ACC112 (cell line): ENCODE measurements around the gene GNB5.
A peak's percentile ranks its signal among the peaks of the same experiment; 100 is the strongest.
"Not testable (repeated sequence)": the region's sequence is repeated elsewhere in the genome, so short reads cannot be mapped to it uniquely, and the experiment has no call there.

Experiments
- H2AFZ ChIP-seq: fragments of 200-600 bp; sonication (generic); one replicate; pipeline ENCODE4 v1.6.0; 2017; ENCODE audit warnings: antibody characterized with exemption, low read length; ENCODE audit not compliant: unreplicated experiment
- H3K27ac ChIP-seq: fragments of 200-600 bp; sonication (generic); 2 replicates; pipeline ENCODE4 v1.5.1; 2014; ENCODE audit warnings: low read depth, mild to moderate bottlenecking, antibody characterized with exemption, low read length, moderate library complexity
- H3K27me3 ChIP-seq: fragments of 200-600 bp; sonication (generic); 2 replicates; pipeline ENCODE4 v1.6.1; 2014; ENCODE audit warnings: mild to moderate bottlenecking, antibody characterized with exemption, low read length, moderate library complexity, mixed read lengths; ENCODE audit not compliant: insufficient read depth
- H3K36me3 ChIP-seq: fragments of 200-600 bp; sonication (generic); 2 replicates; pipeline ENCODE4 v1.6.1; 2016; ENCODE audit warnings: mild to moderate bottlenecking, antibody characterized with exemption, low read length, moderate library complexity, mixed read lengths; ENCODE audit not compliant: insufficient read depth
- H3K4me1 ChIP-seq: fragments of 200-600 bp; sonication (generic); one replicate; pipeline ENCODE4 v1.6.1; 2016; ENCODE audit warnings: low read length, mixed read lengths; ENCODE audit not compliant: insufficient read depth, unreplicated experiment, control insufficient read depth
- H3K4me3 ChIP-seq: fragments of 200-600 bp; sonication (generic); 2 replicates; pipeline ENCODE4 v1.5.1; 2014; ENCODE audit warnings: mild to moderate bottlenecking, low read depth, low read length
- H3K79me2 ChIP-seq: fragments of 200-600 bp; sonication (generic); one replicate; pipeline ENCODE4 v1.6.0; 2016; ENCODE audit warnings: low read length; ENCODE audit not compliant: control insufficient read depth, unreplicated experiment, insufficient read depth

The GNB5 gene

GRCh38 chr15:52086011-52086786 lies 105.0 kb downstream of the GNB5 start:
- Histone ChIP-seq H3K4me1 (peaks cover 10% of the 10 kb centered on the region), H2AFZ (no peak overlapping the region), H3K4me3 (no peak overlapping the region), H3K79me2 (no peaks in the 10 kb centered on the region), H3K27ac (no peak overlapping the region), H3K27me3 (no peaks in the 10 kb centered on the region), H3K36me3 (peaks cover 21% of the 10 kb centered on the region)

DNA sequence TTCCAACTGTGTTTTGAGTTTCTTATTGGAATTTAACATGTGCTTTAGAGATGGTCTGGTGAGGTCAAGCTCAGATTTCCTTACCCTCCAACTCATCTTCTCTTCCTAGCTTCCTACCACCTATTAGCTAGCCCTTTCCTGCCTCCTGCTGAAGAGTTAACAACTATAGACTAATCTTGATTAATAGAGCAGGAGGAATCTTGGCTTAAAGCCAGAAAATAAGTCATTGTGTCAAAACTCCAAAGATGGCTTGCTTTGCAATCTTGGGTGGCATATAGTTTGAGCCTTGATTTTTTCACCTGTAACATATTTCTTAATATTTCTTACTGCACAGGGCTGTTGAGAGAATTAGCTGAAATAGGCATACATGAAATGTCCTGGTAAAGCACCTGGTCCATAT lies 105.9 kb downstream of the GNB5 start:
- no peak overlapping the region for H2AFZ ChIP-seq
- no peaks in the 10 kb centered on the region for H3K79me2 ChIP-seq
- H3K27me3 ChIP-seq: no peaks in the 10 kb centered on the region
- no peak overlapping the region for H3K27ac ChIP-seq
- no peak overlapping the region for H3K4me3 ChIP-seq
- peaks cover 18% of the 10 kb centered on the region for H3K36me3 ChIP-seq
- H3K4me1 ChIP-seq: peaks cover 10% of the 10 kb centered on the region

GRCh38 chr15:52083603-52084002 lies 107.6 kb downstream of the GNB5 start:
- Histone ChIP-seq H3K4me3 (no peak overlapping the region), H3K36me3 (peaks cover 10% of the 10 kb centered on the region; the same call in 1 of the 2 replicates), H3K27me3 (no peaks in the 10 kb centered on the region), H3K4me1 (peaks cover 15% of the 10 kb centered on the region), H2AFZ (no peak overlapping the region), H3K27ac (no peak overlapping the region), H3K79me2 (no peaks in the 10 kb centered on the region)

DNA sequence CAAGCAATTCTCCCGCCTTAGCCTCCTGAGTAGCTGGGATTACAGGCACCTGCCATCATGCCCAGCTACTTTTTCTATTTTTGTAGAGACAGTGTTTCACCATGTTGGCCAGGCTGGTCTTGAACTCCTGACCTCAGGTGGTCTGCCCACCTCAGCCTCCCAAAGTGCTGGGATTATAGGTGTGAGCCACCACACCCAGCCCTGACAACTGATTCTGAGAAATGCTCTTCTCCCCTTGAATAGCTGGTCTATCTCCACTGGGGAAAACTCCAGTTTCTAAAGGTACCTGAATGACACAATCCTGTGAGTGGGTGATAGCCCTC lies 108.2 kb downstream of the GNB5 start:
- H3K27me3 ChIP-seq, H3K4me3 ChIP-seq, H3K79me2 ChIP-seq, H2AFZ ChIP-seq, H3K36me3 ChIP-seq, H3K27ac ChIP-seq: not testable (repeated sequence)
- H3K4me1 ChIP-seq: peaks cover 21% of the 10 kb centered on the region

DNA sequence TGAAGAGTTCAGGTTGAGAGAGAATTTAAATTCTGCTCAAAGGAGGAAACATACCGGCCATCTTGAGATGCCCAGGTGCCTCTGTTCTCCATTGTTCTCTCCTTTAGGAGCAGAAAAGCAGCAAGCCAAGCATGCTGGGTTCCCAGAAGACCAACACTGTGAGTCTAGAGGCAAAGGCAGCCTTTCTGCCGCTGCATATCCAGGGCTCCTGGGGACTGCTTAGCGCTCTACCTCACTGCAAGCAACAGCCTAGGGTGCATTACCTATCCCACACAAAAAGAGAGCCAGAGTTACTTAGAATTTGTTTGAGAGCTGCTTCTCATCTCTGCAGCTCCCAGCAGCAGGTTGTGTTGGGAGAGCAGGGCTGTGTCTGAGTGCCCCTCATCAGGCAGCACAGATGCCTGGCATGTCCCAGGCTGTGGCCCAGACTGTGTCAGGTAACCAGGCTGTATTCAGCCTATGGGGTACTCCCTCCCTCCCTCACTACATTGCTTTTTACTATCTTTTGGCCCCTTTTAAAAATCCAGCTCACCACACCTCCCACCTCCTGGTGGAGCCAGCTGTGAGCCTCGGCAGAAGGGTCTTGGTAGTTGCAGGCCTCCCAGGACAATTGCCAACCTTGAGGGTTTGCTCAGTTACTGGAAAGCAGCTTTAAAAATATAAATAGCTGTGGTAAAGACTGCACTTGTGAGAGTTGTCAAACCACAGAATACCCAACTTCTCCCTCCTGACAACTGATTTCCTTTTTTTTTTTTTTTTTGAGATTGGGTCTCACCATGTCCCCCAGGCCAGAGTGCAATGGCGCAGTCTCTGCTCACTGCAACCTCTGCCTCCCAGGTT lies 108.8 kb downstream of the GNB5 start:
- Histone ChIP-seq H2AFZ (no peak overlapping the region), H3K27ac (no peak overlapping the region), H3K27me3 (no peaks in the 10 kb centered on the region), H3K4me1 (peaks cover 25% of the 10 kb centered on the region), H3K36me3 (peaks cover 10% of the 10 kb centered on the region; the same call in 1 of the 2 replicates), H3K4me3 (no peak overlapping the region), H3K79me2 (no peaks in the 10 kb centered on the region)

GRCh38 chr15:52080706-52081392 lies 110.3 kb downstream of the GNB5 start:
- no peak overlapping the region for H3K4me3 ChIP-seq
- H2AFZ ChIP-seq: no peak overlapping the region
- no peaks in the 10 kb centered on the region for H3K36me3 ChIP-seq
- H3K79me2 ChIP-seq: no peaks in the 10 kb centered on the region
- H3K4me1 ChIP-seq: peaks cover 39% of the 10 kb centered on the region
- H3K27me3 ChIP-seq: no peaks in the 10 kb centered on the region
- no peak overlapping the region for H3K27ac ChIP-seq

DNA sequence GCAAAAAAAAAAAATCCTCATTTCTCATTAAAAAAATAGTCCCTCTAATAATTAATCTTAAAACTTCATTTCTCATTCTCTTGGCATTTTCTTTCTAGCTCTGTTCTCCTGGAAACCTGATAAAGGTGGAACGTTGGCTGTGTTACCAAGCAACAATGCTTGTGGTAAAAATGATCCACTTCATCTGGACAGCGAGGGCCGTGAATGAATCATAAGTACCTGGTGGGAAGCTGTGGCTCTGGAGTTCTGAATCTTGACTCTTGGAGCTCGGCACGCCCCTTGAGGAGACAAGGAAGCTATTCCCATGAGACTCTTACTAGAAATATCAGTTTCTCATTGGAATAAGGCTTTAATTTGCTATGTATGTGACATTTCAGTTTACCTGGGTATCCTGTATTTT lies 111.2 kb downstream of the GNB5 start:
- H2AFZ ChIP-seq: no peak overlapping the region
- H3K27ac ChIP-seq: no peak overlapping the region
- no peaks in the 10 kb centered on the region for H3K27me3 ChIP-seq
- no peaks in the 10 kb centered on the region for H3K79me2 ChIP-seq
- H3K36me3 ChIP-seq: no peaks in the 10 kb centered on the region
- H3K4me1 ChIP-seq: peaks cover 31% of the 10 kb centered on the region
- H3K4me3 ChIP-seq: no peak overlapping the region

GRCh38 chr15:52078876-52079700 lies 112.1 kb downstream of the GNB5 start:
- Histone ChIP-seq H3K36me3 (no peaks in the 10 kb centered on the region), H2AFZ (no peak overlapping the region), H3K27ac (no peak overlapping the region)

DNA sequence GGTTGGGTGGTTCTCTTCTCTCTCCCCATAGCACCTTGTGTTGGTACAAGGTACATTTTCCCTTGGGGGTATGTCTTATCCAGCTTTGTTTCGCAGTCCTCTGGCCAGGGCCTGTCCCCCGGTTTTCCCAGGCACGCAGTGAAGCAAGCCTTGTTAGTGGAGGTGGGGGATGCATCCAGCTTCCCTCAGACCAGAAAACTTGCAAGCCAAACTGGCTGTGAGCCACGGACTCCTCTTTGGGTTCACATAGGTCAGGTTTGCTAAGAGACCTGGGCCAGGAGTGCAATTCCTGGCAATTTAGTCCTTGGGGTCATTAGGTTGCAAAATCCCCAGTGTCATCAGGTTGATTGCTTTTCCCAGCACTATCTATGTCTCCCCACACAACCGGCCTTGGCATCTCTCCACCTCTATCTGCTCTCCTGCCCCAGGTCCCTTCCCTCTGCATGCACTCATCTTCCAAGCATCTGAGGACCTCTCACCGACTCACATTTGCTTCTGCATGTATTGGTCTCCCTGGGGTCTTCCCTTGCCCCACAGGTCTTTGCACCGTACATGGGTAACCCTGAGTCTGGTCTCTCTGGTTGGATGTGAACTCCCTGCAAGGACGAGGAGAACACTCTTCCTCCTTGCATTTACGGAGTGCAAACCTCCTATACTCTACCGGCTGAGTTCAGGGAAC lies 112.9 kb downstream of the GNB5 start:
- Histone ChIP-seq H3K4me1 (peaks cover 30% of the 10 kb centered on the region), H3K27ac (peak overlapping the region; percentile 97)

More at GRCh38 chr15:52078876-52079700, 112.1 kb downstream of the GNB5 start:
- Histone ChIP-seq H3K79me2 (no peaks in the 10 kb centered on the region), H3K4me3 (no peak overlapping the region), H3K4me1 (peaks cover 30% of the 10 kb centered on the region), H3K27me3 (no peaks in the 10 kb centered on the region)

More for the DNA sequence above, 112.9 kb downstream of the GNB5 start:
- no peaks in the 10 kb centered on the region for H3K36me3 ChIP-seq
- H3K4me3 ChIP-seq: no peak overlapping the region
- H2AFZ ChIP-seq: no peak overlapping the region
- H3K27me3 ChIP-seq: no peaks in the 10 kb centered on the region
- no peaks in the 10 kb centered on the region for H3K79me2 ChIP-seq
